WTC11 (cell line): ENCODE data around the gene TET3. TPM values are rescaled to one million over a fixed set of nuclear protein-coding genes. Genes with fewer than 3 reads are reported as not detected.

Experiments
- ATAC-seq: fragments of 200-7000 bp; cut with Tn5 transposase; 2 replicates; pipeline ENCODE4 v1.10.0; 2021; ENCODE audit warnings: mild to moderate bottlenecking, moderate library complexity
- CTCF ChIA-PET: fragments of 300-600 bp; sonication (Branson Sonifier 250); formaldehyde crosslinking; loops from one replicate; lab custom pipeline; 2021; ENCODE audit warnings: antibody characterized with exemption; lab: Charles Lee
- POLR2A ChIA-PET: fragments of 350-600 bp; sonication (Branson Sonifier 250); formaldehyde crosslinking; loops from one replicate; lab custom pipeline; 2021; ENCODE audit warnings: antibody characterized with exemption; lab: Charles Lee
- DNase-seq: peaks from one replicate; pipeline ENCODE4 v3.0.0; 2021; ENCODE audit warnings: low spot score
- H3K27ac Mint-ChIP-seq: 2 replicates; pipeline ENCODE4 v1.8.0; 2021; ENCODE audit warnings: mixed read lengths
- H3K27me3 Mint-ChIP-seq: 2 replicates; pipeline ENCODE4 v1.8.0; 2021; ENCODE audit warnings: low read depth, mild to moderate bottlenecking, moderate library complexity, mixed read lengths
- H3K36me3 Mint-ChIP-seq: 2 replicates; pipeline ENCODE4 v1.8.0; 2021; ENCODE audit warnings: mixed read lengths
- H3K4me1 Mint-ChIP-seq: 2 replicates; pipeline ENCODE4 v1.8.0; 2022; ENCODE audit warnings: mixed read lengths
- H3K4me3 Mint-ChIP-seq: 2 replicates; pipeline ENCODE4 v1.8.0; 2021; ENCODE audit warnings: mild to moderate bottlenecking, moderate library complexity, mixed read lengths
- H3K9me3 Mint-ChIP-seq: 2 replicates; pipeline ENCODE4 v1.8.0; 2021; ENCODE audit warnings: mixed read lengths
- ATF6 ChIP-seq: sonication (generic); formaldehyde crosslinking; IDR thresholded peaks from 2 replicates; pipeline ENCODE4 v1.8.1; 2023; ENCODE audit warnings: mild to moderate bottlenecking, missing genetic modification reagents
- ELF4 ChIP-seq: sonication (generic); formaldehyde crosslinking; IDR thresholded peaks from 2 replicates; pipeline ENCODE4 v1.8.1; 2022; ENCODE audit warnings: low read depth, mild to moderate bottlenecking, moderate library complexity, missing genetic modification reagents
- ERG ChIP-seq: fragments of 250-450 bp; sonication (Bioruptor Pico); IDR thresholded peaks from 2 replicates; pipeline ENCODE4 v1.8.0; 2021; ENCODE audit warnings: mild to moderate bottlenecking
- ESRRA ChIP-seq: sonication (generic); formaldehyde crosslinking; IDR thresholded peaks from 2 replicates; pipeline ENCODE4 v1.8.1; 2022; ENCODE audit warnings: mild to moderate bottlenecking, missing genetic modification reagents, borderline replicate concordance
- GABPB1 ChIP-seq: sonication (generic); formaldehyde crosslinking; IDR thresholded peaks from 2 replicates; pipeline ENCODE4 v1.8.1; 2023; ENCODE audit warnings: mild to moderate bottlenecking, missing genetic modification reagents
- HMGA2 ChIP-seq: fragments of 250-450 bp; sonication (Bioruptor Pico); IDR thresholded peaks from 2 replicates; pipeline ENCODE4 v1.4.0; 2021; ENCODE audit warnings: mild to moderate bottlenecking, moderate library complexity
- MLX ChIP-seq: sonication (generic); formaldehyde crosslinking; IDR thresholded peaks from 2 replicates; pipeline ENCODE4 v1.8.1; 2023; ENCODE audit warnings: mild to moderate bottlenecking, missing genetic modification reagents, moderate library complexity
- NFYB ChIP-seq: sonication (generic); formaldehyde crosslinking; conservative IDR thresholded peaks from 2 replicates; pipeline ENCODE4 v1.8.0; 2022; ENCODE audit warnings: low read depth, missing genetic modification reagents
- NR2C2 ChIP-seq: sonication (generic); formaldehyde crosslinking; IDR thresholded peaks from 2 replicates; pipeline ENCODE4 v1.8.0; 2022; ENCODE audit warnings: mild to moderate bottlenecking, missing genetic modification reagents
- PREB ChIP-seq: sonication (generic); formaldehyde crosslinking; IDR thresholded peaks from 2 replicates; pipeline ENCODE4 v1.8.1; 2022; ENCODE audit warnings: mild to moderate bottlenecking, missing genetic modification reagents, moderate library complexity, borderline replicate concordance
- STAT6 ChIP-seq: sonication (generic); formaldehyde crosslinking; conservative IDR thresholded peaks from 2 replicates; pipeline ENCODE4 v1.8.1; 2023; ENCODE audit warnings: mild to moderate bottlenecking, low read depth, missing genetic modification reagents, moderate library complexity
- TEAD4 ChIP-seq: sonication (generic); formaldehyde crosslinking; IDR thresholded peaks from 2 replicates; pipeline ENCODE4 v1.8.0; 2022; ENCODE audit warnings: mild to moderate bottlenecking, missing genetic modification reagents
- USF2 ChIP-seq: sonication (generic); formaldehyde crosslinking; IDR thresholded peaks from 2 replicates; pipeline ENCODE4 v1.8.1; 2023; ENCODE audit warnings: mild to moderate bottlenecking, missing genetic modification reagents, moderate library complexity
- ZBTB43 ChIP-seq: sonication (generic); formaldehyde crosslinking; IDR thresholded peaks from 2 replicates; pipeline ENCODE4 v1.8.1; 2023; ENCODE audit warnings: mild to moderate bottlenecking, missing genetic modification reagents
- ZNF232 ChIP-seq: sonication (generic); formaldehyde crosslinking; IDR thresholded peaks from 2 replicates; pipeline ENCODE4 v1.8.0; 2022; ENCODE audit warnings: mild to moderate bottlenecking, missing genetic modification reagents
- total RNA-seq: library from RNA; stranded (reverse); gene quantifications from 3 replicates; pipeline ENCODE4 v1.2.3, GENCODE V29; 2021

The TET3 gene
- total RNA-seq, 1 experiment from 2014 or later, result 19.3 TPM

- peaks cover 60% of the 10 kb centered on the region for H3K4me1 Mint-ChIP-seq
- no peak overlapping the region for H3K27ac Mint-ChIP-seq
Observed at GRCh38 chr2:74001121-74001520, 16.4 kb downstream of the TET3 start.

GRCh38 chr2:74001781-74002504 lies 17.2 kb downstream of the TET3 start:
- ATAC-seq (peak; percentile 3), DNase-seq (no peak)
- no peaks in the 10 kb centered on the region for H3K27me3 Mint-ChIP-seq
- CTCF ChIA-PET, result interaction anchor here (1.1 to 2.2 kb wide), 2 partner anchors 94 to 137 kb away, joined by 4 to 5 read pairs; no protein-coding TSS in a partner anchor
- H3K4me3 Mint-ChIP-seq, result peak overlapping the region; percentile 66
- H3K9me3 Mint-ChIP-seq, result no peaks in the 10 kb centered on the region
- POLR2A ChIA-PET, result interaction anchor here (0.6 to 2.2 kb wide), 4 partner anchors 14 to 552 kb away, joined by 3 to 8 read pairs (median 5); partner anchors contain the start of genes DOK1, LOXL3 and MOB1A
- H3K36me3 Mint-ChIP-seq, result no peaks in the 10 kb centered on the region
- H3K4me1 Mint-ChIP-seq, result peaks cover 68% of the 10 kb centered on the region
- TF ChIP-seq NR2C2 (CRISPR knock-in tag) (no peak), MLX (no peak), HMGA2 (CRISPR knock-in tag) (no peak), GABPB1 (CRISPR knock-in tag) (no peak), ZNF232 (CRISPR knock-in tag) (no peak), ERG (CRISPR knock-in tag) (no peak), ZBTB43 (CRISPR knock-in tag) (no peak), NFYB (no peak), USF2 (CRISPR knock-in tag) (no peak), ATF6 (CRISPR knock-in tag) (no peak), PREB (no peak), ESRRA (CRISPR knock-in tag) (no peak)
- no peak overlapping the region; the same call in 1 of the 2 replicates for H3K27ac Mint-ChIP-seq

More at GRCh38 chr2:74001121-74001520, 16.4 kb downstream of the TET3 start:
- Mint-ChIP-seq H3K27me3 (no peaks in the 10 kb centered on the region), H3K4me3 (peak overlapping the region; percentile 66), H3K36me3 (no peaks in the 10 kb centered on the region), H3K9me3 (no peaks in the 10 kb centered on the region)
- ATAC-seq (no peak), DNase-seq (no peak)
- ChIA-PET CTCF (interaction anchor here (2.2 kb wide), 1 partner anchor 93 kb away, joined by 5 read pairs; no protein-coding TSS in a partner anchor), POLR2A (interaction anchor here (0.9 to 2.1 kb wide), 2 partner anchors 56 to 177 kb away, joined by 3 to 8 read pairs; partner anchors contain the start of gene MOB1A)
- TF ChIP-seq STAT6 (CRISPR knock-in tag) (no peak), ELF4 (no peak), TEAD4 (no peak)
